IPS-18c (cell line): ENCODE results near the gene ARHGAP9.

ENCODE experiments used
- H3K4me3 ChIP-seq: 2 replicates; pipeline ENCODE4 v1.7.0; 2013; ENCODE audit warnings: low read depth, mild to moderate bottlenecking, low read length, moderate library complexity; ENCODE audit not compliant: insufficient read depth
- H3K9me3 ChIP-seq: one replicate; pipeline ENCODE4 v1.6.1; 2013; ENCODE audit warnings: mild to moderate bottlenecking, low read length, moderate library complexity; ENCODE audit not compliant: control insufficient read depth, insufficient read depth

Gene ARHGAP9

GRCh38 chr12:57481671-57482070, 2.0 kb upstream of the ARHGAP9 start:
- no peaks in the 10 kb centered on the region for H3K9me3 ChIP-seq

DNA sequence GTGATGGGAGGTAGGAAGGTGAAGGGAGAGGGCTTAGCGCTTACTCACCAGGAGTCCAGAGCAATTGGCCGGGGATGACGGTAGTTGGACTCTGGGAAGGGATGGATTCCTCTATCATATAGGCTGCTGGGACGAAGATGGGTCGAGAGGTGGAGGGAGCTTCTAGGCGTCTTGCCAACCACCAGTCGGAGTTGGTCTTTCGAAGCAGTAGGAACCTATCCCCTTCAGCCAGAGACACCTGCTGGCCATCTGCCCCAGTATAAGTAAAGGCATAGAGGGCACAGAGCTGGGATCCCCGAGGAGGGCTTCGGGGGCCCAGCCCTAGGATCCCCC, 657 bp downstream of the ARHGAP9 start:
- Histone ChIP-seq H3K9me3 (no peaks in the 10 kb centered on the region), H3K4me3 (no peak overlapping the region)

More at GRCh38 chr12:57481671-57482070, 2.0 kb upstream of the ARHGAP9 start:
- H3K4me3 ChIP-seq: no peak overlapping the region

- Histone ChIP-seq H3K4me3 (no peak overlapping the region), H3K9me3 (no peaks in the 10 kb centered on the region)
Measured at GRCh38 chr12:57477710-57478681, 1.7 kb downstream of the ARHGAP9 start.

GRCh38 chr12:57476993-57477709, 2.5 kb downstream of the ARHGAP9 start:
- H3K9me3 ChIP-seq: no peaks in the 10 kb centered on the region
- no peak overlapping the region for H3K4me3 ChIP-seq

DNA sequence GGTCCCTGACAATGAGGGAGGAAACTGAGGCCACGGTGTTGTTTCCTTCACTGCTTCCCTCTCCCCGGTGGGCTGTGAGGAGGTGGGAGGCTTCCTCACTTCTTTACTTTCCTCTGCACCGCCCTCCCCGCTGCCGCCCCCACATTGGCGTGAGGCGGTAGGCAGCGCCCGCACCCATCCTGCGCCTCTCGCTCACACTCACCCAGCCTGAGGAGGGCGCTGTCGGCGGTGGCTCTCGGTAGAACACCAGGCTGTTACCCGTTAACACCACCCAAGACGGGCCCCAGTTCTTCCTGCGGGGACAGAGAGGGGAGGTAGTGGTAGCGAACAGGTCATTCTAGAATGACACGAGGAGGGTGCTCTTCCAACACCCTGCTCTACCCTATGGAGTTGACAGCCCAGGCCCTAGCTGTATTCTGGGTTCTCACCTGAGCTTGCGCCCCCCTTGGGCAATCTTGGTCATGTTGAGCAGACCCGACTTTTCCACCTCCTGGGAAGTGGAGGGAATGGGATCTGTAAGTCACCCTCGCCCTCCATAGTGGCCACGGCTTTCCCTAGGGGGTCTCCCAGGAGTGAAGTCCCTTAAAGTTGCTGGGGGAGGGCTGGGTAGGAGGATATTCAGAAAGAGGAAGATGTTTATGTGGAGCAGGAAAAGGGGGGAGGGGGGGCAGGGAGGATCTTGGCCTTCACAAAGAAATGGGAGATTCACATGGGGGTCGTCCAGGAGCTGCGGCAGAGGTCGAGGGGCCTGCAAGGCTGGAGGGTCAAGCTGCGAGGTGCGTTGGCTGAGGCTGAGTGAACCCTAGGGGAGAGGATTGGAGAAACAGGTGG, 3.3 kb downstream of the ARHGAP9 start:
- H3K9me3 ChIP-seq: no peaks in the 10 kb centered on the region
- H3K4me3 ChIP-seq: peak overlapping the region; percentile 55

GRCh38 chr12:57475271-57476161, 4.2 kb downstream of the ARHGAP9 start:
- Histone ChIP-seq H3K9me3 (no peaks in the 10 kb centered on the region), H3K4me3 (peak overlapping the region; percentile 55)

DNA sequence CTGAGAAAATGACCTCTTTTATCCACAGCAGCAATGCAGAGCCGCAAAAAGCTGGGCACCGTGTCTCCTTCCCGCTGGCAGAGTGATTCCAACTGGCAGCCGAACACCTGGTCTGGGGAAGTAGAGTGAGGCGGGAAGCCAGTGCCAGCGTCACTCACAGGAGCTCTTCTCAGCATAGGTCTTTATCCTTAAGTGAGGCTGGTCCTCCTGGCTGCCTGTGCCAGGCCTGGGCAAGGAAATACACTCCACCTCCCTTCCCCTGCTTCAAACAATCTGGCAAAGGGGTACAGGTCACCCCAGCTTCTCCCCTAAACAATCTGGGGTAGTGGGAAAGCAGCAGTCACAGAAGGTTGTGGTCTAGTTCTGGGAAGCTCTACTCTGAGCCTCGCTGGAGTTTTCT, 4.8 kb downstream of the ARHGAP9 start:
- H3K4me3 ChIP-seq: peak overlapping the region; percentile 55; the same call in 1 of the 2 replicates
- no peaks in the 10 kb centered on the region for H3K9me3 ChIP-seq

- no peak overlapping the region for H3K4me3 ChIP-seq
- H3K9me3 ChIP-seq: no peaks in the 10 kb centered on the region
Measured at GRCh38 chr12:57474430-57474829, 5.2 kb downstream of the ARHGAP9 start.

GRCh38 chr12:57473886-57474285, 5.8 kb downstream of the ARHGAP9 start:
- H3K4me3 ChIP-seq: no peak overlapping the region
- no peaks in the 10 kb centered on the region for H3K9me3 ChIP-seq

DNA sequence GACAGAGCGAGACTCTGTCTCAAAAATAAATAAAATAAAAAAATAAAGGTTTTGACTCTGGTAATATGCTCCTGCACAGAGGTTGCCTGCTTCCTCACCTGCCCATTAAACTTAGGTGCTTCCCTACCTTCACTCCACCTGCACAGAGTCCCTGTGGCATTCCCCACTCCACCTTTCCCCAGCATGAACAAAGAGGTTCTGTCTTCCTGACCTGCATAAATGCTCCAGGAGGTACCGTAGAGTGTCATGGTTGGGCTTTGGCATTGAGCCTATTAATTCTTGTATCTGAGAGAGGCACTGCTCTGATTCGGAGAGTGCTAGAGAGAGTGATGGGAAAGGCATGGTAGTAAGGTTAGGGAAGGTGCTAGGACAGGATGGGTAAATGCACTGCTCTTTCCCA, 6.3 kb downstream of the ARHGAP9 start:
- H3K4me3 ChIP-seq: no peak overlapping the region
- H3K9me3 ChIP-seq: no peaks in the 10 kb centered on the region

DNA sequence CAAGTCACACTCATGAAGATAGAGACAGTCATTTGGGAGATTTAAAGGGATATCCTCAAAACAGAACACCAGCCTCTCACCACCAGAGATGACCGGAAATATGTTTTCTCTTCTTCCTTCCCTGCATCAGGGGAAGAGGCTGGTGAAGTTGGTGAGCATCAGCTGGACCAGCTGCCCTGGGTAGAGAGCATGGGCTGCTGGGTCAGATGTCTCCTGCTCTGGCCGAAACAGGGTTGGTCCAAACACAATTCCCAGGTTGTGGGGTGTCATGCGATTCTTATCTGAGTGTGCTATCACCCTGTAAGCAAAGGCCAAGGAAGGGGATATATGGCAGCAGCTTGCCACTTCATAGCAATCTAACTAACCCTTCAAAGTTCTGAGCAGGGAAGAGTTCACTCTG, 7.3 kb downstream of the ARHGAP9 start:
- Histone ChIP-seq H3K9me3 (no peaks in the 10 kb centered on the region), H3K4me3 (no peak overlapping the region)

- no peak overlapping the region for H3K4me3 ChIP-seq
- H3K9me3 ChIP-seq: no peaks in the 10 kb centered on the region
Measured at GRCh38 chr12:57471661-57472060, 8.0 kb downstream of the ARHGAP9 start.

DNA sequence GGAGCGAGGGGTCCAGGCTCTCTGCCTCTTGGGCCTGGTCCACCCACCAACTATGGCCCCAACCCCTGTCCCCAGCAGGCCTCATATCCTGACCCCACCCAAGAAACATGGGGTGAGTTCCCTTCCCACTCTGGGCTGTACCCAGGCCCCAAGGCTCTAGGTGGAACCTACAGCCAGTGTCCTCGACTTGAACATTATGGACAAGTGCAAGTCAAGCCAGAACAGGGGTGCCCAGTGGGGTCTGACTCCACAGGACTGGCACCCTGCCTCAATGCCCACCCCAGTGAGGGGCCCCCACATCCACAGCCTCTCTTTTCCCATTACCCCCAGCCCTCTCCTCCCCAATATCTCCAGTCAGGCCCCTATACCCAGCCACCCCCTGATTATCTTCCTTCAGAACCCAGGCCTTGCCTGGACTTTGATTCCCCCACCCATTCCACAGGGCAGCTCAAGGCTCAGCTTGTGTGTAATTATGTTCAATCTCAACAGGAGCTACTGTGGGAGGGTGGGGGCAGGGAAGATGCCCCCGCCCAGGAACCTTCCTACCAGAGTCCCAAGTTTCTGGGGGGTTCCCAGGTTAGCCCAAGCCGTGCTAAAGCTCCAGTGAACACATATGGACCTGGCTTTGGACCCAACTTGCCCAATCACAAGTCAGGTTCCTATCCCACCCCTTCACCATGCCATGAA, 8.6 kb downstream of the ARHGAP9 start:
- H3K9me3 ChIP-seq: no peaks in the 10 kb centered on the region
- no peak overlapping the region for H3K4me3 ChIP-seq

DNA sequence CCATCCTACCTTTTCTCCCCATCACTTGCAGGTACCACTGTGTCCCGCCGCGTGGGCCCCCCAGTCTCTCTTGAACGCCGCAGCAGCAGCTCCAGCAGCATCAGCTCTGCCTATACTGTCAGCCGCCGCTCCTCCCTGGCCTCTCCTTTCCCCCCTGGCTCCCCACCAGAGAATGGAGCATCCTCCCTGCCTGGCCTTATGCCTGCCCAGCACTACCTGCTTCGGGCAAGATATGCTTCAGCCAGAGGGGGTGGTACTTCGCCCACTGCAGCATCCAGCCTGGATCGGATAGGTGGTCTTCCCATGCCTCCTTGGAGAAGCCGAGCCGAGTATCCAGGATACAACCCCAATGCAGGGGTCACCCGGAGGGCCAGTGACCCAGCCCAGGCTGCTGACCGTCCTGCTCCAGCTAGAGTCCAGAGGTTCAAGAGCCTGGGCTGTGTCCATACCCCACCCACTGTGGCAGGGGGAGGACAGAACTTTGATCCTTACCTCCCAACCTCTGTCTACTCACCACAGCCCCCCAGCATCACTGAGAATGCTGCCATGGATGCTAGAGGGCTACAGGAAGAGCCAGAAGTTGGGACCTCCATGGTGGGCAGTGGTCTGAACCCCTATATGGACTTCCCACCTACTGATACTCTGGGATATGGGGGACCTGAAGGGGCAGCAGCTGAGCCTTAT, 9.2 kb downstream of the ARHGAP9 start:
- H3K9me3 ChIP-seq: no peaks in the 10 kb centered on the region
- no peak overlapping the region for H3K4me3 ChIP-seq

DNA sequence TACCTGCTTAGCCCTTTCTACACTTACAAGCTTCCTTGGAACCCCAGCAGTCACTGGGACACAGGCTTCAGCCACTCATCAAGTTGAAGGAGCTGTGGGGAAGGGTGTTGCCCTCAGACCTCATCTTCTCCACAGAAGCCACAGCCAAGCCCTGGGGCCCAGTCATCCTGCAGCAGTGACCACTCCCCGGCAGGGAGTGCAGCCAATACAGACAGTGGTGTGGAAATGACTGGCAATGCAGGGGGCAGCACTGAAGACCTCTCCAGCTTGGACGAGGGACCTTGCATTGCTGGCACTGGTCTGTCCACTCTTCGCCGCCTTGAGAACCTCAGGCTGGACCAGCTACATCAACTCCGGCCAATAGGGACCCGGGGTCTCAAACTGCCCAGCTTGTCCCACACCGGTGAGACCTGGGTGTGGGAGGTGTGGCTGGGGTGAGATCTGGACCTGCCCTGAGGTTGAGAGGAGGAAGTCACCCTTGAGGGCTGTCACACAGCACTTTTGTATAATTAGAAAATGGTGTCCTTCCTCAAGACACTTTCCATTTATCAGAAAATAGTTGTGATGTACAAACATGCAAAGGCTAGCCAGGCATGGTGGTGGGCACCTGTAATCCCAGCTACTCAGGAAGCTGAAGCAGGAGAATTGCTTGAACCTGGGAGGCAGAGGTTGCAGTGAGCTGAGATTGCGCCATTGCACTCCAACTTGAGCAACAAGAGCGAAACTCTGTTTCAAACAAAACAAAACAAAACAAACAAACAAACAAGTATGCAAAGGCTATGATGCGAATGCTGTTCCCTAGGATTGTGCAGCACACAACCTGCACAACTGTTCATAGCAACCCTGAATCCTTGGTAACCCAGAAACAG, 10.1 kb downstream of the ARHGAP9 start:
- no peaks in the 10 kb centered on the region for H3K9me3 ChIP-seq
- no peak overlapping the region for H3K4me3 ChIP-seq
